ENCODE results near the gene ANKRD11. TPM values are rescaled to one million over a fixed set of nuclear protein-coding genes. Genes with fewer than 3 reads are reported as not detected.

Gene ANKRD11
- polyA plus RNA-seq, 1 donor (not counting 4 experiments of a cell fraction or from before 2014, with no cell fraction given), result 30.1 TPM

GRCh38 chr16:89242795-89243200, 247.6 kb downstream of the ANKRD11 start:
- dilution Hi-C loops (cut with MboI; ENCODE audit: extremely low pct_ligation_motif_present, low sequenced_read_pairs), result no loop called here

DNA sequence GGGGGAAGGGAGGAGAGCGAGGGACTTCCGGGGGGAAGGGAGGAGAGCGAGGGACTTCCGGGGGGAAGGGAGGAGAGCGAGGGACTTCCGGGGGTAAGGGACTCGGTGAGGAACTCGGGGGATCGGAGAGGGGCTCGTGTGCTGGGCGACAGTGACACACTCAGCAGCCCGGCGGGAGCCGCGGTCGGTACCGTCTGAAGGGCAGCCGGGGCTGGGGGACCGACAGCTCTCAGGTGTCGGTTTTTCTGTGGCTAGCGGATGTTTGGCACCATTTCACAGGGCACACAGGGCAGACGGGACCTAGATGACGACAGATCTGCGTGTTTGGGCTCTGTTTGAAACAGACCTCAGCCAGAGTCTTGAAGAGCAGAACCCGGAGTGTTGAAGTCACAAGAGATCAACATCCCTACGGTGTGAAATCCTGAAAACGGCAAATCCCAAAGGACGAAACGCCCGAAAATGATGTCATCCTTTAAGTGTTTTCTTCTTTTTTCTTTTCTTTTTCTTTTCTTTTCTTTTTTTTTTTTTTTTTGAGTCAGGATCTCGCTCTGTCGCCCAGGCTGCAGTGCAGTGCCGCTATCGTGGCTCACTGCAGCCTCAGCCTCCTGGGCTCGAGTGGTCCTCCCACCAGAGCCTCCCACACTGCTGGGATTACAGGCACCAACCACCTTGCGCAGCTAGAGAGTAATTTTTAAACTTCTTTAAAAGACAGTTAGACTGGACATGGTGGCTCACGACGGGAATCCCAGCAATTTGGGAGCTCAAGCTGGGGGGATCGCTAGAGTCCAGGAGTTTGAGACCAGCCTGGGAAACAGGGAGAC, 249.0 kb downstream of the ANKRD11 start:
- Histone ChIP-seq H3K9me1 (ENCODE audit: control insufficient read depth, extremely low read depth, insufficient read depth, low read length) (no peaks in the 10 kb centered on the region), H3K36me3 (ENCODE audit: control insufficient read depth in 2 of 2, extremely low read depth in 1 of 2, insufficient read depth in 2 of 2, low read length in 2 of 2) (no peaks in the 10 kb centered on the region), H3K9me3 (ENCODE audit: control insufficient read depth, low read depth, low read length) (no peaks in the 10 kb centered on the region), H3K4me2 (ENCODE audit: control insufficient read depth, extremely low read depth, insufficient read depth, low read depth, low read length) (peak overlapping the region; percentile 93), H3K79me2 (ENCODE audit: control insufficient read depth, insufficient read depth, low read length) (peaks cover 7% of the 10 kb centered on the region), H3K27ac (ENCODE audit: control insufficient read depth, insufficient read depth, low read length) (peak overlapping the region; percentile 96), H2AFZ (ENCODE audit: control insufficient read depth, low read length) (peak overlapping the region; percentile 87), H3K4me1 (ENCODE audit: control insufficient read depth, extremely low read depth, insufficient read depth, low read length) (no peaks in the 10 kb centered on the region), H4K20me1 (ENCODE audit: control insufficient read depth, extremely low read depth, insufficient read depth, low read length) (no peaks in the 10 kb centered on the region), H3K4me3 (ENCODE audit: control insufficient read depth in 2 of 3, extremely low read depth in 1 of 3, insufficient read depth in 2 of 3, low read depth in 1 of 3, low read length in 3 of 3) (peak overlapping the region; percentile 62 to 96 (median 95)), H3K27me3 (ENCODE audit: control insufficient read depth, extremely low read depth, insufficient read depth, low read length) (no peaks in the 10 kb centered on the region), H3K9ac (ENCODE audit: control insufficient read depth, extremely low read depth, insufficient read depth, low read length) (peak overlapping the region; percentile 99)
- FAIRE-seq, result no peak
- no peak for DNase-seq (ENCODE audit: low read depth, low spot score)
- dilution Hi-C loops (cut with MboI; ENCODE audit: extremely low pct_ligation_motif_present, low sequenced_read_pairs), result no loop called here
- no peak for TF ChIP-seq CTCF (optimal IDR thresholded peaks at IDR 0.05 in 1 of 3, IDR thresholded peaks at IDR 0.05 in 1 of 3, conservative IDR thresholded peaks at IDR 0.05 in 1 of 3; ENCODE audit: extremely low read depth in 1 of 3, insufficient read depth in 2 of 3, low read length in 3 of 3)

More at GRCh38 chr16:89242795-89243200, 247.6 kb downstream of the ANKRD11 start:
- Histone ChIP-seq H4K20me1 (ENCODE audit: control insufficient read depth, extremely low read depth, insufficient read depth, low read length) (no peaks in the 10 kb centered on the region), H3K27me3 (ENCODE audit: control insufficient read depth, extremely low read depth, insufficient read depth, low read length) (no peaks in the 10 kb centered on the region), H3K4me1 (ENCODE audit: control insufficient read depth, extremely low read depth, insufficient read depth, low read length) (no peaks in the 10 kb centered on the region), H3K36me3 (ENCODE audit: control insufficient read depth in 2 of 2, extremely low read depth in 1 of 2, insufficient read depth in 2 of 2, low read length in 2 of 2) (no peaks in the 10 kb centered on the region), H3K9me3 (ENCODE audit: control insufficient read depth, low read depth, low read length) (no peaks in the 10 kb centered on the region), H3K4me3 (ENCODE audit: control insufficient read depth in 2 of 3, extremely low read depth in 1 of 3, insufficient read depth in 2 of 3, low read depth in 1 of 3, low read length in 3 of 3) (no peak overlapping the region), H3K27ac (ENCODE audit: control insufficient read depth, insufficient read depth, low read length) (no peak overlapping the region), H2AFZ (ENCODE audit: control insufficient read depth, low read length) (no peak overlapping the region), H3K9ac (ENCODE audit: control insufficient read depth, extremely low read depth, insufficient read depth, low read length) (no peak overlapping the region), H3K4me2 (ENCODE audit: control insufficient read depth, extremely low read depth, insufficient read depth, low read depth, low read length) (no peak overlapping the region), H3K79me2 (ENCODE audit: control insufficient read depth, insufficient read depth, low read length) (peaks cover 7% of the 10 kb centered on the region), H3K9me1 (ENCODE audit: control insufficient read depth, extremely low read depth, insufficient read depth, low read length) (no peaks in the 10 kb centered on the region)
- TF ChIP-seq EZH2 (IDR thresholded peaks at IDR 0.05; ENCODE audit: low read length) (no peak), CTCF (optimal IDR thresholded peaks at IDR 0.05 in 1 of 3, IDR thresholded peaks at IDR 0.05 in 1 of 3, conservative IDR thresholded peaks at IDR 0.05 in 1 of 3; ENCODE audit: extremely low read depth in 1 of 3, insufficient read depth in 2 of 3, low read length in 3 of 3) (no peak)
- FAIRE-seq (no peak), DNase-seq (ENCODE audit: low read depth, low spot score) (no peak)
